ENCODE measurements around the gene HBA1. TPM values are rescaled to one million over a fixed set of nuclear protein-coding genes. Genes with fewer than 3 reads are reported as not detected.

HBA1 gene
- total and polyA plus RNA-seq, 9 of the 15 experiments (the other 6 are each of a cell fraction or from before 2014, with no cell fraction given): 128 to 2,388 (median 380) TPM

DNA sequence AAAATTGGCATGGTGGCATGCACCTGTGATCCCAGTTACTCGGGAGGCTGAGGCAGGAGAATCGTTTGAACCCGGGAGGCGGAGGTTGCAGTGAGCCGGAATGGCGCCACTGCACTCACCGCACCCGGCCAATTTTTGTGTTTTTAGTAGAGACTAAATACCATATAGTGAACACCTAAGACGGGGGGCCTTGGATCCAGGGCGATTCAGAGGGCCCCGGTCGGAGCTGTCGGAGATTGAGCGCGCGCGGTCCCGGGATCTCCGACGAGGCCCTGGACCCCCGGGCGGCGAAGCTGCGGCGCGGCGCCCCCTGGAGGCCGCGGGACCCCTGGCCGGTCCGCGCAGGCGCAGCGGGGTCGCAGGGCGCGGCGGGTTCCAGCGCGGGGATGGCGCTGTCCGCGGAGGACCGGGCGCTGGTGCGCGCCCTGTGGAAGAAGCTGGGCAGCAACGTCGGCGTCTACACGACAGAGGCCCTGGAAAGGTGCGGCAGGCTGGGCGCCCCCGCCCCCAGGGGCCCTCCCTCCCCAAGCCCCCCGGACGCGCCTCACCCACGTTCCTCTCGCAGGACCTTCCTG lies 3.7 kb downstream of the HBA1 start, which contains the start of gene HBQ1 (continued):
- TF ChIP-seq SIN3B (IDR thresholded peaks at IDR 0.05; ENCODE audit: low read depth) (peak; percentile 63; the same call in 1 of the 2 replicates), TAF15 (IDR thresholded peaks at IDR 0.05; ENCODE audit: low read depth, low read length) (no peak), RB1 (IDR thresholded peaks at IDR 0.05; ENCODE audit: low read depth) (peak; percentile 87), CSDE1 (IDR thresholded peaks at IDR 0.05) (no peak), RFX7 (CRISPR knock-in tag; IDR thresholded peaks at IDR 0.05) (no peak), NUFIP1 (IDR thresholded peaks at IDR 0.05; ENCODE audit: partially characterized antibody) (no peak), NCOA2 (IDR thresholded peaks at IDR 0.05; ENCODE audit: partially characterized antibody in 2 of 2) (no peak), PHF21A (IDR thresholded peaks at IDR 0.05; ENCODE audit: borderline replicate concordance, low read depth) (no peak), CCNT2 (IDR thresholded peaks at IDR 0.05; ENCODE audit: borderline replicate concordance, extremely low read depth, insufficient read length, low read depth, low read length) (peak; percentile 67), NRF1 (conservative IDR thresholded peaks at IDR 0.05 in 1 of 2, IDR thresholded peaks at IDR 0.05 in 1 of 2) (peak; percentile 87 to 90), ILK (tag; IDR thresholded peaks at IDR 0.05; ENCODE audit: borderline replicate concordance, low read depth) (no peak), BRD4 (IDR thresholded peaks at IDR 0.05) (no peak), ZNF253 (CRISPR knock-in tag; conservative IDR thresholded peaks at IDR 0.05) (no peak), NBN (IDR thresholded peaks at IDR 0.05; ENCODE audit: low read depth) (no peak), CEBPB (tag; IDR thresholded peaks at IDR 0.05) (no peak), SRSF1 (IDR thresholded peaks at IDR 0.05; ENCODE audit: low read depth, low read length) (no peak), NFXL1 (CRISPR knock-in tag; IDR thresholded peaks at IDR 0.05) (no peak), HMGN3 (IDR thresholded peaks at IDR 0.05; ENCODE audit: borderline replicate concordance, extremely low read depth, insufficient read length, low read depth, low read length) (peak; percentile 77), CBX5 (IDR thresholded peaks at IDR 0.05; ENCODE audit: borderline replicate concordance, low read depth) (no peak), DNMT1 (IDR thresholded peaks at IDR 0.05) (no peak), SMAD2 (IDR thresholded peaks at IDR 0.05; ENCODE audit: low read depth, low read length) (no peak)
- TF ChIP-seq, protein P1, sequence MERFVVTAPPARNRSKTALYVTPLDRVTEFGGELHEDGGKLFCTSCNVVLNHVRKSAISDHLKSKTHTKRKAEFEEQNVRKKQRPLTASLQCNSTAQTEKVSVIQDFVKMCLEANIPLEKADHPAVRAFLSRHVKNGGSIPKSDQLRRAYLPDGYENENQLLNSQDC (CRISPR knock-in tag; IDR thresholded peaks at IDR 0.05): no peak
- TF ChIP-seq, protein P2, sequence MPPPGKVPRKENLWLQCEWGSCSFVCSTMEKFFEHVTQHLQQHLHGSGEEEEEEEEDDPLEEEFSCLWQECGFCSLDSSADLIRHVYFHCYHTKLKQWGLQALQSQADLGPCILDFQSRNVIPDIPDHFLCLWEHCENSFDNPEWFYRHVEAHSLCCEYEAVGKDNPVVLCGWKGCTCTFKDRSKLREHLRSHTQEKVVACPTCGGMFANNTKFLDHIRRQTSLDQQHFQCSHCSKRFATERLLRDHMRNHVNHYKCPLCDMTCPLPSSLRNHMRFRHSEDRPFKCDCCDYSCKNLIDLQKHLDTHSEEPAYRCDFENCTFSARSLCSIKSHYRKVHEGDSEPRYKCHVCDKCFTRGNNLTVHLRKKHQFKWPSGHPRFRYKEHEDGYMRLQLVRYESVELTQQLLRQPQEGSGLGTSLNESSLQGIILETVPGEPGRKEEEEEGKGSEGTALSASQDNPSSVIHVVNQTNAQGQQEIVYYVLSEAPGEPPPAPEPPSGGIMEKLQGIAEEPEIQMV (tag; conservative IDR thresholded peaks at IDR 0.05; ENCODE audit: low read depth): no peak
- TF ChIP-seq, protein P3, sequence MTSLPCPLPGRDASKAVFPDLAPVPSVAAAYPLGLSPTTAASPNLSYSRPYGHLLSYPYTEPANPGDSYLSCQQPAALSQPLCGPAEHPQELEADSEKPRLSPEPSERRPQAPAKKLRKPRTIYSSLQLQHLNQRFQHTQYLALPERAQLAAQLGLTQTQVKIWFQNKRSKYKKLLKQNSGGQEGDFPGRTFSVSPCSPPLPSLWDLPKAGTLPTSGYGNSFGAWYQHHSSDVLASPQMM (CRISPR knock-in tag; IDR thresholded peaks at IDR 0.05): no peak
- TF ChIP-seq, protein P4, sequence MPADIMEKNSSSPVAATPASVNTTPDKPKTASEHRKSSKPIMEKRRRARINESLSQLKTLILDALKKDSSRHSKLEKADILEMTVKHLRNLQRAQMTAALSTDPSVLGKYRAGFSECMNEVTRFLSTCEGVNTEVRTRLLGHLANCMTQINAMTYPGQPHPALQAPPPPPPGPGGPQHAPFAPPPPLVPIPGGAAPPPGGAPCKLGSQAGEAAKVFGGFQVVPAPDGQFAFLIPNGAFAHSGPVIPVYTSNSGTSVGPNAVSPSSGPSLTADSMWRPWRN (IDR thresholded peaks at IDR 0.05; ENCODE audit: low read depth): no peak
- TF ChIP-seq, protein P5, sequence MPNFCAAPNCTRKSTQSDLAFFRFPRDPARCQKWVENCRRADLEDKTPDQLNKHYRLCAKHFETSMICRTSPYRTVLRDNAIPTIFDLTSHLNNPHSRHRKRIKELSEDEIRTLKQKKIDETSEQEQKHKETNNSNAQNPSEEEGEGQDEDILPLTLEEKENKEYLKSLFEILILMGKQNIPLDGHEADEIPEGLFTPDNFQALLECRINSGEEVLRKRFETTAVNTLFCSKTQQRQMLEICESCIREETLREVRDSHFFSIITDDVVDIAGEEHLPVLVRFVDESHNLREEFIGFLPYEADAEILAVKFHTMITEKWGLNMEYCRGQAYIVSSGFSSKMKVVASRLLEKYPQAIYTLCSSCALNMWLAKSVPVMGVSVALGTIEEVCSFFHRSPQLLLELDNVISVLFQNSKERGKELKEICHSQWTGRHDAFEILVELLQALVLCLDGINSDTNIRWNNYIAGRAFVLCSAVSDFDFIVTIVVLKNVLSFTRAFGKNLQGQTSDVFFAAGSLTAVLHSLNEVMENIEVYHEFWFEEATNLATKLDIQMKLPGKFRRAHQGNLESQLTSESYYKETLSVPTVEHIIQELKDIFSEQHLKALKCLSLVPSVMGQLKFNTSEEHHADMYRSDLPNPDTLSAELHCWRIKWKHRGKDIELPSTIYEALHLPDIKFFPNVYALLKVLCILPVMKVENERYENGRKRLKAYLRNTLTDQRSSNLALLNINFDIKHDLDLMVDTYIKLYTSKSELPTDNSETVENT (CRISPR knock-in tag; IDR thresholded peaks at IDR 0.05): peak; percentile 80; the same call in 1 of the 2 replicates
